Duodenal mucosa (tissue), 2 donors: ENCODE measurements around the gene ZNF415.

ENCODE experiments used
- H3K27ac ChIP-seq: one replicate; pipeline ENCODE4 v1.7.0; 2013; ENCODE audit warnings: low read depth, low read length
- H3K27me3 ChIP-seq, 2 donors: one replicate each; pipeline ENCODE4 v1.7.0; 2013; ENCODE audit warnings: low read length in 2 of 2, control low read depth in 1 of 2; ENCODE audit not compliant: insufficient read depth in 2 of 2, control insufficient read depth in 1 of 2
- H3K36me3 ChIP-seq, 2 donors: one replicate each; pipeline ENCODE4 v1.7.0; 2013; ENCODE audit warnings: low read length in 2 of 2, control low read depth in 1 of 2; ENCODE audit not compliant: insufficient read depth in 2 of 2, control insufficient read depth in 1 of 2
- H3K4me1 ChIP-seq, 2 donors: one replicate each; pipeline ENCODE4 v1.7.0; 2013; ENCODE audit warnings: low read length in 2 of 2, control low read depth in 1 of 2; ENCODE audit not compliant: insufficient read depth in 2 of 2, control insufficient read depth in 1 of 2
- H3K4me3 ChIP-seq, 2 donors: one replicate each; pipeline ENCODE4 v1.7.0; 2013; ENCODE audit warnings: low read length in 2 of 2, low read depth in 1 of 2
- H3K9ac ChIP-seq, 2 donors: one replicate each; pipeline ENCODE4 v1.7.0; 2013; ENCODE audit warnings: low read length in 2 of 2, low read depth in 1 of 2
- H3K9me3 ChIP-seq, 2 donors: one replicate each; pipeline ENCODE4 v1.7.0; 2013; ENCODE audit warnings: low read length in 2 of 2, control low read depth in 1 of 2; ENCODE audit not compliant: control insufficient read depth in 1 of 2

Gene ZNF415

DNA sequence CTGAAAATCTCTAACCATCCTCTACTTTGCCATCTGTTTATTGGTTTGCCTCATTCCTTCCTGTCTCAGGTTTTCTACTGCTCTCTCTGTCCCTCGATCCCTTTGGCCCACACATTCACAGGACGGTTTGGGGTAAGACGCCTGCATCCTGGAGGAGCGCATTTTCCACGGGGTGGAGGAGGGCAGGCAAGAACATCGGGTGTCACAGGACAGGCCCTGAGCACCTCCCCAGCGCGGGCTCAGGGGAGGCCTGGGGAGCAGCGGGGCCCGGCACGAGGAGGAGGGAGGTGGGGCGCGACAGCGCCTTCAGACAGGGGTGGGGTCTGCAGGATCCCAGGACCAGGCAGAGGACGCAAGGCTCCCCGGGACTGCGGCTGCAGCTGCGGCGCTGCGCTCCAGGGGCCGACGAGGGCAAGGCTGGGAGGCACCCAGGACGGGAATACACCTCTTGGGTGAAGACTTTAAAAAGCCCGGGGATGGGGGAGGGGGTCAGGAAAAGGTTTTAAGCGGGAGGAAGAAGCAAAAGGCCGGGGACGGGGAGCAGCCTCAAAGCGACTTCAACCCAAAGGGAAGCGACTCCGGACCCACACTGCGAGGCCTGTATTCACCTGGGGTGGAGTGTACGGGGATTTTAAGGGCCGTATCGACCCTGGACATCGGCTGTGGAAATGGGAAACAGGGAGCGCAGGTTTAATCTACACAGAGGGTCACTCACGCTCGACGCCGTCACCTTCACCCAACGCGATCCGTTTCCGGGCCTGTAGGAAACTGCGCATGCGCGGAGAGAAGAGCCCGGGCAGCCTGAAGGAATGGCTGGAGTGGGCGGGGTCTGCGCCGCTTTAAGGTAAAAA lies at the start of gene ZNF415:
Gene ZNF415 (minus strand): TSS at position 770 of the 851 bp plus-strand sequence. CDS start 10,234 bp downstream, outside the sequence.
- Histone ChIP-seq H3K27me3 (no peaks in the 10 kb centered on the region), H3K9ac (peak within 1 kb of the TSS in 1 of 2 donors; percentile 54), H3K4me1 (peaks cover 0 to 5% of the 10 kb centered on the region in 2 donors), H3K36me3 (no peaks in the 10 kb centered on the region), H3K4me3 (peak within 1 kb of the TSS; percentile 72), H3K9me3 (peaks cover 7 to 18% of the 10 kb centered on the region in 2 donors), H3K27ac (peak within 1 kb of the TSS; percentile 10)

DNA sequence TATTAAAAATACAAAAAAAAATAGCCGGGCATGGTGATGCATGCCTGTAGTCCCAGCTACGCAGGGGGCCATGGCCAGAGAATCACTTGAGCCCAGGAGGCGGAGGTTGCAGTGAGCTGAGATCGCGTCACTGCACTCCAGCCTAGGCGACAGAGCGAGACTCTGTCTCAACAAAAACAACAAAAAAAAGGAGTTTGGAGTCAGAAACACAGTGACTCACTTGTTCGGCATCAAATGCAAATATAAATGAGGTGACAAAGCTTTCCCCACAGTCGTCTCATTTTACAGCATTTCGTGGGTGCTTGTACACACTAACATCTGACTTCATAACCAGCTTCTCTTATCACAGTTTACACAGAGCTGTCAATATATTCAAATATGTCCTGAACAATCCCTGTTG lies 49.5 kb upstream of the ZNF415 start:
- no peaks in the 10 kb centered on the region for H3K4me1 ChIP-seq
- peaks cover 3 to 5% of the 10 kb centered on the region in 2 donors for H3K36me3 ChIP-seq
- peaks cover 5 to 15% of the 10 kb centered on the region in 2 donors for H3K9me3 ChIP-seq
- H3K4me3 ChIP-seq: no peak overlapping the region
- H3K27me3 ChIP-seq: no peaks in the 10 kb centered on the region
- H3K9ac ChIP-seq: no peak overlapping the region
- no peak overlapping the region for H3K27ac ChIP-seq

DNA sequence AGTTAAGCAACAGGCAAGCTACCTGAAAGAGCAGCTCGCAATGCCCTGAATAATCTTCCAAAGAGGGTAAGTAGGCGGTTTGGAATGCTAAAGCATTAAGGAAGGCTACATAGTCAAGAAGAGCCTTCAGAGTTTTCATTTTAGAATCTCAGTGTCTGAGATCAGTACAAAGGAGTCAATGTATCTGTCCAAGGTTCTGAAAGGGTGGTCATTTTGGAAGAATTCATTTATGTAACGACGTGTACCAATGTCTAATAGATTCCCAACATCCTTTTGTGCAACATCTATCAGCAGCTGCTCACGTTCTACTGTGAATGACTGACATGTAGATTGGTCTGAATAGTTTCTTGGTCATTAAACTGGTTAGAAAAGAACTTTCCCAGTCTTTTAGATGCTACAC lies 45.3 kb upstream of the ZNF415 start:
- Histone ChIP-seq H3K9ac (no peak overlapping the region), H3K36me3 (peaks cover 3 to 5% of the 10 kb centered on the region in 2 donors), H3K27ac (no peak overlapping the region), H3K4me1 (no peaks in the 10 kb centered on the region), H3K4me3 (no peak overlapping the region), H3K27me3 (no peaks in the 10 kb centered on the region), H3K9me3 (peaks cover 22 to 30% of the 10 kb centered on the region in 2 donors)

DNA sequence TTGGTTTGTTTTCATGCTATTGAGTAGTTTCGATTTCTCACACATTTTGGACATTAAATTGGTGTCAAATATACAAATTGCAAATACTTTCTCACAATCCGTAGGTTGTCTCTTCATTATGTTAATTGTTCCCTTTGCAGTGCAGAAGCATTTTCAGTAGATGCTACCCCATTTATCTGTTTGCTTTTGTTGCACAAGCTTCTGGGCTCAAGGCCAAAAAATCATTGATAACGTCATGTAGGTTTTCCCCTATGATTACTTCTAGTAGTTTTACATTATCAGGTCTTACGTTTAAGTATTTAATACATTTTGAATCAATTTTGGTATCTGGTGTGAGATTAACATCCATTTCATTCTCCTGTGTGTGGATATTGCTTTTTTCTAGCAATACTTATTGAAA lies 40.2 kb upstream of the ZNF415 start:
- Histone ChIP-seq H3K27me3 (no peaks in the 10 kb centered on the region), H3K4me1 (no peaks in the 10 kb centered on the region), H3K9ac (no peak overlapping the region), H3K4me3 (no peak overlapping the region), H3K36me3 (no peaks in the 10 kb centered on the region), H3K9me3 (peaks cover 28 to 43% of the 10 kb centered on the region in 2 donors), H3K27ac (no peak overlapping the region)

DNA sequence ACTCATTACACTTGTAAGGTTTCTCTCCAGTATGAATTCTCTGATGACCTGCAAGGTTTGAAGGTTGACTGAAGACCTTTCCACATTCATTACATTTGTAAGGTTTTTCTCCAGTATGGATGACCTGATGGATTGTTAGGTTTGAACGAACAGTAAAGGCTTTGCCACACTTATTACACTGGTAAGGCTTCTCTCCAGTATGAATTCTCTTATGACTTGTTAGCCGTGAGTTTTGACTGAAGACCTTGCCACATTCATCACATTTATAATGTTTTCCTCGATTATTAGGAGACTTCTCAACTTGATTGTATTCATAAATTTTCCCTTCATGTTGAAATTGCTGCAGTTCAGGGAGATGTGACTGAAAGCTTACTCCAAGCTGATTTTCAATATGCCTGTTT lies 33.0 kb upstream of the ZNF415 start:
- H3K9me3 ChIP-seq: peaks cover 41 to 54% of the 10 kb centered on the region in 2 donors
- peak overlapping the region in 1 of 2 donors; percentile 30 for H3K4me3 ChIP-seq
- no peaks in the 10 kb centered on the region for H3K27me3 ChIP-seq
- H3K36me3 ChIP-seq: peaks cover 11 to 13% of the 10 kb centered on the region in 2 donors
- no peak overlapping the region for H3K9ac ChIP-seq
- H3K4me1 ChIP-seq: no peaks in the 10 kb centered on the region
- H3K27ac ChIP-seq: no peak overlapping the region

DNA sequence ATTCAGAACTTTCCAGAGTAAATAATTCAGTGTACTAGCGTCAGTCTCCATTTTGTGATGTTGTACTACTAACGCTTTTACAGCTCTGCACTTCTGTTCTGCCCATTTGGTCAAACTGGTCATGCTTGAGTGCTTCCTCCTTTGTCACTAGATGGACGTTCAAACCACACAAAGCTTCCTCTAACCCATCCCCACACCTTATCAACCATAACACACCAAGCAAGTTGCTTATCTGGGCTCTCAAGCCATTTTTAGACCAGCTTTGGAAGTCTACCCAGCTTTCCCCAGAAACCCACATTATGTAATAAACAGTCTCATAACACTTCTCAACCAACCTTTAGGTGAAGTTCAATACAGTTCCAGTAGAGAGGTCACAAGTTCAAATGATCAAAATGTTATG lies 28.4 kb upstream of the ZNF415 start:
- peaks cover 9 to 11% of the 10 kb centered on the region in 2 donors for H3K36me3 ChIP-seq
- H3K9me3 ChIP-seq: peaks cover 37 to 39% of the 10 kb centered on the region in 2 donors
- H3K9ac ChIP-seq: no peak overlapping the region
- no peak overlapping the region for H3K27ac ChIP-seq
- no peaks in the 10 kb centered on the region for H3K4me1 ChIP-seq
- no peak overlapping the region for H3K4me3 ChIP-seq
- no peaks in the 10 kb centered on the region for H3K27me3 ChIP-seq

DNA sequence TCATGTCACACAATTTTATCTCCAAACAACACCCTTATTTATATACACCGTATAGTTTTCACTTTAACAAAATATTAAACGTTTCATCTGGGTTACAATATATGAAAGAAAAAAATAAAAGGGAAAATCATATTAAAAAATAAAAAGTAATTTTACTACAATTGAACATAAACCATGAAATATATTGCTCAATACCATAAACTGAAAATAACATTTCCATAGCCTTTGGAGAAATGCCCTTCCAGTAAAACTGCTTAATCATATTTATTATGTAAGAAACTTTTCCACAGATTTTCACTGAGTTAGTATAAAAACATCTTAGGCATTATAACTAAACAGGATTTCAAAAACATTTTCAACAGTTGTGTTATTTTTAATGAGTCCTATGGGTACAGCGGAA lies 27.6 kb upstream of the ZNF415 start:
- peaks cover 30 to 31% of the 10 kb centered on the region in 2 donors for H3K9me3 ChIP-seq
- no peaks in the 10 kb centered on the region for H3K4me1 ChIP-seq
- no peak overlapping the region for H3K4me3 ChIP-seq
- no peak overlapping the region for H3K9ac ChIP-seq
- H3K27ac ChIP-seq: no peak overlapping the region
- no peaks in the 10 kb centered on the region for H3K27me3 ChIP-seq
- peaks cover 4 to 5% of the 10 kb centered on the region in 2 donors for H3K36me3 ChIP-seq

DNA sequence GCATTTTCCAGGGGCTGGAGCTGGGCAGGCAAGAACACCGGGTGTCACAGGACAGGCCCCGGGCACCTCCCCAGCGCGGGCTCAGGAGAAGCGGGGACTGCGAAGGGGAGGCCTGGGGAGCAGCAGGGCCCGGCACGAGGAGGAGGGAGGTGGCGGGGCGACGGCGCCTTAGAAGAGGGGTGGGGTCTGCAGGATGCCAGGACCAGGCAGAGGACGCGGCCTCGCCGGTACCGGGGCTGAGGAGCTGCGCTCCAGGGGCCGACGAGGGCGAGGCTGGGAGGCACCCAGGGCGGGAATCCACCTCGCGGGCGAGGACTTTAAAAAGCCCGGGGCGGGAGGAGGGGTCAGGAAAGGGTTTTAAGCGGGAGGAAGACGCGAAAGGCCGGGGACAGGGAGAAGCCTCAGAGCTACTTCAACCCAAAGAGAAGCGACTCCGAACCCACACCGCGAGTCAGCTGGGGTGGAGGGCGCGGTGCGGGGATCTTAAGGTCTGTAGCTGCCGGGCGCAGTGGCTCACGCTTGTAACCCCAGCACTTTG lies 25.5 kb upstream of the ZNF415 start:
- no peaks in the 10 kb centered on the region for H3K4me1 ChIP-seq
- no peak overlapping the region for H3K27ac ChIP-seq
- H3K9me3 ChIP-seq: peaks cover 16 to 25% of the 10 kb centered on the region in 2 donors
- peak overlapping the region; percentile 73 to 74 for H3K4me3 ChIP-seq
- peak overlapping the region; percentile 43 to 48 for H3K9ac ChIP-seq
- no peaks in the 10 kb centered on the region for H3K27me3 ChIP-seq
- H3K36me3 ChIP-seq: peaks cover 0 to 14% of the 10 kb centered on the region in 2 donors

DNA sequence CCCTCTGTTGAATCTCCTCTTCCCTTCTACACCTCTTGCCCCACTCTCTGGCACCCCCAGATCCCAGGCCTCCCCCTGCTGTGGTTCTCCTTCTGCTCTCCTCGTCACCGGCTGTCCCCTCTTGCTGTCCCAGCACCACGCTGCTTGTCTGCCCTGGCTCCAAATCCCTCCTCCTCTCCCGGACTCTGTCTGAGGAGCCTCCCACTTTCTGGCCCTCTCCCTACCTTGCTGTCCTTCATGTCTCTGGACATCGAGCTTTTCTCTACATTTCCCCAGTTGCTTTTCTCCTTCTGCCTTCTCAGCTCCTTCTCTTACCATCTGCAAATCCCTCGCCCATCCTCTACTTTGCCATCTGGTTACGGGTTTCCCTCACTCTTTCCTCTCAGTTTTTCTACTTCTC lies 24.9 kb upstream of the ZNF415 start:
- H3K4me1 ChIP-seq: no peaks in the 10 kb centered on the region
- peak overlapping the region; percentile 73 to 74 for H3K4me3 ChIP-seq
- H3K36me3 ChIP-seq: peaks cover 0 to 14% of the 10 kb centered on the region in 2 donors
- no peaks in the 10 kb centered on the region for H3K27me3 ChIP-seq
- no peak overlapping the region for H3K9ac ChIP-seq
- H3K27ac ChIP-seq: no peak overlapping the region
- peaks cover 14 to 23% of the 10 kb centered on the region in 2 donors for H3K9me3 ChIP-seq

DNA sequence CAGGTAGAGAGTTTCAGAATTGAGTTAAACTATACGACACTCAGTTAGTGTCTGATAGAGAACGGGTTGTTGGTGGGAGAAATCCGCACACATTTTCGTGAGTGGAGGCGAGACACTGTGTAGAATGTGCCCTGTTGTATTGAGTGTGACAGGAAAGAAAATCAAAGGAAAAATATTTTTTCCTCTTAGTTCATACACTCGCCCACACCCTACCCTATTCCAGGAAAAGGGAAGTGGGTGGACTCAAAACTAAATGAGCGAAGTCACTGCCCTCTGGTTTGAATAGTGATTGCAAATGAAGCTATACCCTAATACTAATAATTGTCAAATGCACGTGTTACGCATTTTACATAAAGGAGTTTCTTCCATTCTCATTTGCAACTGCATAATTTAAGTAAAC lies 24.1 kb upstream of the ZNF415 start:
- Histone ChIP-seq H3K27ac (no peak overlapping the region), H3K9ac (no peak overlapping the region), H3K4me3 (no peak overlapping the region), H3K36me3 (peaks cover 0 to 14% of the 10 kb centered on the region in 2 donors), H3K4me1 (no peaks in the 10 kb centered on the region), H3K27me3 (no peaks in the 10 kb centered on the region), H3K9me3 (peaks cover 9 to 26% of the 10 kb centered on the region in 2 donors)
